Stimulated activated CD8-positive, alpha-beta memory T cell treated with anti-CD3 and anti-CD28 coated beads, Interleukin-12 subunit alpha, Interleukin-12 subunit beta, amount 100 ng/mL, for 1 hour (primary cell): ENCODE measurements around the gene TMEM88.

ENCODE experiments used
- DNase-seq: peaks from one replicate; pipeline ENCODE4 v3.0.0-alpha.2; 2020; ENCODE audit warnings: low read depth

TMEM88 gene

GRCh38 chr17:7843536-7844291 lies 11.2 kb upstream of the TMEM88 start:
- peak; percentile 86 for DNase-seq

GRCh38 chr17:7844292-7845154 lies 10.3 kb upstream of the TMEM88 start:
- DNase-seq = peak; percentile 68

- DNase-seq = no peak
Observed at GRCh38 chr17:7845359-7846062, 9.4 kb upstream of the TMEM88 start.

DNA sequence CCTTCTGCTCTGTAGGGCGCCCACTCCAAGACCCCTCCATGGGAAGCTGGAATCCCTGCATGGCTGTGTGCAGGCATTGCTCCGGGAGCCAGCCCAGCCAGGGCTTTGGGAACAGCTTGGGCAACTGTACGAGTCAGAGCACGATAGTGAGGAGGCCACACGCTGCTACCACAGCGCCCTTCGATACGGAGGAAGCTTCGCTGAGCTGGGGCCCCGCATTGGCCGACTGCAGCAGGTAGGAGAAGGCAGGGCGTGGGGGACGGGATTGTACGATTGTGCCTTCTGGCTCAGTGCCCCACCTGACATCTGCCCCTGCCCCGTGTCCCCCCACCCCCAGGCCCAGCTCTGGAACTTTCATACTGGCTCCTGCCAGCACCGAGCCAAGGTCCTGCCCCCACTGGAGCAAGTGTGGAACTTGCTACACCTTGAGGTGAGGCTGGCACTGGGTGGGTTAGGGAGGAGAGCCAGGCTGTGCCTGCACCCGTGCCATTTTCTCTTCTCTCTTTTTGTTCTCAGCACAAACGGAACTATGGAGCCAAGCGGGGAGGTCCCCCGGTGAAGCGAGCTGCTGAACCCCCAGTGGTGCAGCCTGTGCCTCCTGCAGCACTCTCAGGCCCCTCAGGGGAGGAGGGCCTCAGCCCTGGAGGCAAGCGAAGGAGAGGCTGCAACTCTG lies 8.7 kb upstream of the TMEM88 start:
- DNase-seq = no peak

DNA sequence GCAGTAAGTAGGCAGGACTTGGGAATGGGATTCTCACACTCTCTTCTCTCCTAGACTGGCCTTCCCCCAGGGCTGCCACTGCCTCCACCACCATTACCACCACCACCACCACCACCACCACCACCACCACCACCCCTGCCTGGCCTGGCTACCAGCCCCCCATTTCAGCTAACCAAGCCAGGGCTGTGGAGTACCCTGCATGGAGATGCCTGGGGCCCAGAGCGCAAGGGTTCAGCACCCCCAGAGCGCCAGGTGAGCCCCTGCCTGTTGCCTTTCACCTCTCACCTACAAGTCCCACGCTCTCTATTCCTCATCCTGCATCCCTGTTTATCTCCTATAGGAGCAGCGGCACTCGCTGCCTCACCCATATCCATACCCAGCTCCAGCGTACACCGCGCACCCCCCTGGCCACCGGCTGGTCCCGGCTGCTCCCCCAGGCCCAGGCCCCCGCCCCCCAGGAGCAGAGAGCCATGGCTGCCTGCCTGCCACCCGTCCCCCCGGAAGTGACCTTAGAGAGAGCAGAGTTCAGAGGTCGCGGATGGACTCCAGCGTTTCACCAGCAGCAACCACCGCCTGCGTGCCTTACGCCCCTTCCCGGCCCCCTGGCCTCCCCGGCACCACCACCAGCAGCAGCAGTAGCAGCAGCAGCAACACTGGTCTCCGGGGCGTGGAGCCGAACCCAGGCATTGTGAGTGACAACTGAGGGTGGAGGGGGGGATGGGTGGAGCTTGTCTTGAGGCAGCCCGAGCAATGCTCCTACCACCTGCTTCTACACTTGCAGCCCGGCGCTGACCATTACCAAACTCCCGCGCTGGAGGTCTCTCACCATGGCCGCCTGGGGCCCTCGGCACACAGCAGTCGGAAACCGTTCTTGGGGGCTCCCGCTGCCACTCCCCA lies 7.9 kb upstream of the TMEM88 start:
- no peak for DNase-seq

DNA sequence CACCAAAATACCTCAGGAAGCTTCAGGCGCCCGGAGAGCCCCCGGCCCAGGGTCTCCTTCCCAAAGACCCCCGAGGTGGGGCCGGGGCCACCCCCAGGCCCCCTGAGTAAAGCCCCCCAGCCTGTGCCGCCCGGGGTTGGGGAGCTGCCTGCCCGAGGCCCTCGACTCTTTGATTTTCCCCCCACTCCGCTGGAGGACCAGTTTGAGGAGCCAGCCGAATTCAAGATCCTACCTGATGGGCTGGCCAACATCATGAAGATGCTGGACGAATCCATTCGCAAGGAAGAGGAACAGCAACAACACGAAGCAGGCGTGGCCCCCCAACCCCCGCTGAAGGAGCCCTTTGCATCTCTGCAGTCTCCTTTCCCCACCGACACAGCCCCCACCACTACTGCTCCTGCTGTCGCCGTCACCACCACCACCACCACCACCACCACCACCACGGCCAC lies 6.7 kb upstream of the TMEM88 start:
- no peak for DNase-seq

DNA sequence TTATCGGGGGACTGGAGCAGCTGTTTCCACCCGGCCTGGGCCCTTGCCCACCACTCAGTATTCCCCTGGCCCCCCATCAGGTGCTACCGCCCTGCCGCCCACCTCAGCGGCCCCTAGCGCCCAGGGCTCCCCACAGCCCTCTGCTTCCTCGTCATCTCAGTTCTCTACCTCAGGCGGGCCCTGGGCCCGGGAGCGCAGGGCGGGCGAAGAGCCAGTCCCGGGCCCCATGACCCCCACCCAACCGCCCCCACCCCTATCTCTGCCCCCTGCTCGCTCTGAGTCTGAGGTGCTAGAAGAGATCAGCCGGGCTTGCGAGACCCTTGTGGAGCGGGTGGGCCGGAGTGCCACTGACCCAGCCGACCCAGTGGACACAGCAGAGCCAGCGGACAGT lies 6.1 kb upstream of the TMEM88 start:
- DNase-seq = no peak

GRCh38 chr17:7849130-7849750 lies 5.6 kb upstream of the TMEM88 start:
- no peak for DNase-seq

GRCh38 chr17:7849751-7850504 lies 4.9 kb upstream of the TMEM88 start:
- DNase-seq = no peak

- DNase-seq = no peak
Observed at GRCh38 chr17:7850701-7851437, 4.0 kb upstream of the TMEM88 start.

DNA sequence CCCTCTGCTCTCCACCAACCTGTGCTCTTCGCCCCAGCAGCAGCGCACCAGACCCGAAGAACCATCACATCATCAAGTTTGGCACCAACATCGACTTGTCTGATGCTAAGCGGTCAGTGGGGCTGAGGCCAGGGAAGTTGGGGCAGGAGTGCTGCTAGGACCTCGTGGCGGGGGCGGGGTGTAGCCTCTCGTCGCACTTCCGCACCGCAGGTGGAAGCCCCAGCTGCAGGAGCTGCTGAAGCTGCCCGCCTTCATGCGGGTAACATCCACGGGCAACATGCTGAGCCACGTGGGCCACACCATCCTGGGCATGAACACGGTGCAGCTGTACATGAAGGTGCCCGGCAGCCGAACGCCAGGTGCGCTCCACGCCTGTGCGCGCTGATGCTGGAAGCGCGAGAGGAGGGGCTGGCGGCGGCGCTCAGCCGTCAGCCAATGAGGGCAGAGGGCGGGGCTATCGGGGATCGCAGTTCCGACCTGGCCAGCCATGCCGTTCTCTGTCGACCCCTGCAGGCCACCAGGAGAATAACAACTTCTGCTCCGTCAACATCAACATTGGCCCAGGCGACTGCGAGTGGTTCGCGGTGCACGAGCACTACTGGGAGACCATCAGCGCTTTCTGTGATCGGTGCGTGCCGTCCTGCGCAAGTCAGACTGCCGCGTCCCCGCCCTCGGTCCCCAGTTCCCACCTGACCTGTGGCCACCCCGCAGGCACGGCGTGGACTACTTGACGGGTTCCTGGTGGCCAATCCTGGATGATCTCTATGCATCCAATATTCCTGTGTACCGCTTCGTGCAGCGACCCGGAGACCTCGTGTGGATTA lies 3.2 kb upstream of the TMEM88 start:
- DNase-seq = peak; percentile 84

GRCh38 chr17:7852262-7852670 lies 2.6 kb upstream of the TMEM88 start:
- DNase-seq = no peak

DNA sequence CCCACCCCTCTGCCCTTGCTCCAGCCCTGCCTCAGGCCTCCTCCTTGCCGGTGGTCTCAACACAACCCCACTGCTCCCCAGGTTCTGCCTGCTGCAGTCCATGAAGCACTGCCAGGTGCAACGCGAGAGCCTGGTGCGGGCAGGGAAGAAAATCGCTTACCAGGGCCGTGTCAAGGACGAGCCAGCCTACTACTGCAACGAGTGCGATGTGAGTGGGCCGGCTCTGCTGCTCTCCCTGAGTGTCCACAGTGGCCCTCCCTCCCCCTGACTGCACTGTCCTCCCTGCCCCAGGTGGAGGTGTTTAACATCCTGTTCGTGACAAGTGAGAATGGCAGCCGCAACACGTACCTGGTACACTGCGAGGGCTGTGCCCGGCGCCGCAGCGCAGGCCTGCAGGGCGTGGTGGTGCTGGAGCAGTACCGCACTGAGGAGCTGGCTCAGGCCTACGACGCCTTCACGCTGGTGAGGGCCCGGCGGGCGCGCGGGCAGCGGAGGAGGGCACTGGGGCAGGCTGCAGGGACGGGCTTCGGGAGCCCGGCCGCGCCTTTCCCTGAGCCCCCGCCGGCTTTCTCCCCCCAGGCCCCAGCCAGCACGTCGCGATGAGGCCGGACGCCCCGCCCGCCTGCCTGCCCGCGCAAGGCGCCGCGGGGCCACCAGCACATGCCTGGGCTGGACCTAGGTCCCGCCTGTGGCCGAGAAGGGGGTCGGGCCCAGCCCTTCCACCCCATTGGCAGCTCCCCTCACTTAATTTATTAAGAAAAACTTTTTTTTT lies 1.8 kb upstream of the TMEM88 start:
- DNase-seq = no peak

GRCh38 chr17:7853691-7854038 lies 1.2 kb upstream of the TMEM88 start:
- DNase-seq = no peak

- DNase-seq = no peak
Observed at GRCh38 chr17:7854078-7854777, 638 bp upstream of the TMEM88 start.

DNA sequence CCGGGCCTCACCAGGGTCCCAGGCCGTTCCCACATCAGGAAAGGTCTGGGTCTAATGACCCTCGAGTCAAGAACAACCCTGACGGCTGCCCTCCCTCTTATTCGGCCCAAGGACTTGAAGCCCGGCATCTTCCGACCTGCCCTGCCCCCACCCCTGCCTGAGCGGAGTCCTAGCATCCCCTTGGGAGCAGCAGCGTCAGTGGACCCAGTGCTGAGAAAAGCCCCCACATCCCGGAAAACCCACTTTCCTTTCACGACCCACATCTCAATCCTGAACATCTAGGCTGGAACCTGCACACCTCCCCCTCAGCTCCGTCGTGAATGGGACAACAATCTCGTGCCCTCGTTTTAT lies 769 bp downstream of the TMEM88 start:
- no peak for DNase-seq
